WI38 (cell line): ENCODE data around the gene TEX2.

Experiments used
- H3K4me3 ChIP-seq: 2 replicates; pipeline ENCODE4 v1.5.1; 2011; ENCODE audit warnings: low read depth, mild to moderate bottlenecking, control low read depth, low read length
- CTCF ChIP-seq: IDR thresholded peaks from 2 replicates; pipeline ENCODE4 v1.5.1; 2012; ENCODE audit warnings: low read depth, mild to moderate bottlenecking, control low read depth, low read length

TEX2 gene

GRCh38 chr17:64110379-64111152 lies 152.5 kb downstream of the TEX2 start:
- no peak overlapping the region for H3K4me3 ChIP-seq
- TF ChIP-seq CTCF: no peak

GRCh38 chr17:64109400-64109799 lies 153.7 kb downstream of the TEX2 start:
- no peak overlapping the region for H3K4me3 ChIP-seq
- no peak for TF ChIP-seq CTCF

- TF ChIP-seq CTCF: no peak
- H3K4me3 ChIP-seq: no peak overlapping the region
Observed at GRCh38 chr17:64107500-64108236, 155.4 kb downstream of the TEX2 start.

GRCh38 chr17:64106918-64107317 lies 156.1 kb downstream of the TEX2 start:
- TF ChIP-seq CTCF: no peak
- no peak overlapping the region for H3K4me3 ChIP-seq

GRCh38 chr17:64103391-64104364 lies 159.4 kb downstream of the TEX2 start:
- no peak for TF ChIP-seq CTCF
- no peak overlapping the region for H3K4me3 ChIP-seq

GRCh38 chr17:64102627-64103390 lies 160.3 kb downstream of the TEX2 start:
- no peak overlapping the region for H3K4me3 ChIP-seq
- TF ChIP-seq CTCF: no peak
